IPS DF 6.9 (cell line): ENCODE measurements around the gene TCF7L1.

Source experiments
- DNase-seq: peaks from one replicate; pipeline ENCODE4 v3.0.0-alpha.2; 2013; ENCODE audit warnings: low read depth, low spot score
- H3K27ac ChIP-seq: one replicate; pipeline ENCODE4 v1.5.1; 2013; ENCODE audit warnings: low read length, control low read depth
- H3K27me3 ChIP-seq: 2 replicates; pipeline ENCODE4 v1.6.1; 2013; ENCODE audit warnings: mild to moderate bottlenecking, low read length; ENCODE audit not compliant: control insufficient read depth, insufficient read depth
- H3K36me3 ChIP-seq: 2 replicates; pipeline ENCODE4 v1.6.1; 2013; ENCODE audit warnings: low read length; ENCODE audit not compliant: control insufficient read depth, insufficient read depth
- H3K4me1 ChIP-seq: 2 replicates; pipeline ENCODE4 v1.6.1; 2013; ENCODE audit warnings: low read length; ENCODE audit not compliant: control insufficient read depth, insufficient read depth
- H3K4me3 ChIP-seq: 2 replicates; pipeline ENCODE4 v1.5.1; 2013; ENCODE audit warnings: mild to moderate bottlenecking, low read length
- H3K9me3 ChIP-seq: 2 replicates; pipeline ENCODE4 v1.6.1; 2013; ENCODE audit warnings: low read length, inconsistent platforms; ENCODE audit not compliant: control insufficient read depth, insufficient read depth
- WGBS: extraction: QIAGEN DNeasy Blood & Tissue Kit; methylation state at CpG from one replicate; pipeline ENCODE4 v1.1.7; 2013; ENCODE audit warnings: mixed read lengths, missing lambda C conversion rate; ENCODE audit not compliant: insufficient read length, insufficient coverage; 5-methylcytosine and 5-hydroxymethylcytosine counted together

Gene TCF7L1

GRCh38 chr2:85344356-85344954 lies 211.3 kb downstream of the TCF7L1 start:
- no peaks in the 10 kb centered on the region for H3K9me3 ChIP-seq
- H3K27ac ChIP-seq: no peak overlapping the region
- H3K27me3 ChIP-seq: no peaks in the 10 kb centered on the region
- no peak overlapping the region for H3K4me3 ChIP-seq
- DNase-seq: no peak
- WGBS: no CpG with 5 or more reads among the region's 14 CpGs
- no peaks in the 10 kb centered on the region for H3K36me3 ChIP-seq
- H3K4me1 ChIP-seq: no peaks in the 10 kb centered on the region; the same call in 1 of the 2 replicates

- Histone ChIP-seq H3K27ac (no peak overlapping the region), H3K27me3 (no peaks in the 10 kb centered on the region), H3K4me3 (no peak overlapping the region), H3K36me3 (peaks cover 3% of the 10 kb centered on the region; the same call in 1 of the 2 replicates), H3K9me3 (no peaks in the 10 kb centered on the region), H3K4me1 (no peaks in the 10 kb centered on the region)
- no peak for DNase-seq
- WGBS: no CpG with 5 or more reads among the region's 3 CpGs
Observed at GRCh38 chr2:85347599-85347998, 214.4 kb downstream of the TCF7L1 start.

- DNase-seq: no peak
- Histone ChIP-seq H3K4me1 (0 out of 2 replicates have a peak, but pooled peaks cover 3% of the 10 kb centered on the region), H3K27ac (no peak overlapping the region), H3K9me3 (no peaks in the 10 kb centered on the region), H3K4me3 (peak overlapping the region; percentile 54; the same call in 1 of the 2 replicates), H3K36me3 (peaks cover 3% of the 10 kb centered on the region; the same call in 1 of the 2 replicates), H3K27me3 (no peaks in the 10 kb centered on the region)
- WGBS: no CpG with 5 or more reads among the region's 16 CpGs
Observed at GRCh38 chr2:85353876-85354285, 220.7 kb downstream of the TCF7L1 start.

GRCh38 chr2:85354286-85355072 lies 221.3 kb downstream of the TCF7L1 start, which contains the start of the genes ELMOD3 and RETSAT:
Gene ELMOD3, plus strand, starts transcription at chr2:85354769. Its CDS starts 2,430 bp downstream, at chr2:85357199.
Gene RETSAT, minus strand, starts transcription at chr2:85354528. Its CDS starts 21 bp downstream, at chr2:85354507.
- no peak within 1 kb of the TSS for H3K27ac ChIP-seq
- peak within 1 kb of the TSS; percentile 78; the same call in 1 of the 2 replicates for H3K4me3 ChIP-seq
- DNase-seq: peak; percentile 99
- 0 out of 2 replicates have a peak, but pooled peaks cover 3% of the 10 kb centered on the region for H3K4me1 ChIP-seq
- no peaks in the 10 kb centered on the region for H3K9me3 ChIP-seq
- H3K36me3 ChIP-seq: peaks cover 3% of the 10 kb centered on the region; the same call in 1 of the 2 replicates
- no CpG with 5 or more reads among the region's 42 CpGs for WGBS
- H3K27me3 ChIP-seq: no peaks in the 10 kb centered on the region

GRCh38 chr2:85355073-85355410 lies 221.8 kb downstream of the TCF7L1 start:
- Histone ChIP-seq H3K9me3 (no peaks in the 10 kb centered on the region), H3K4me1 (0 out of 2 replicates have a peak, but pooled peaks cover 3% of the 10 kb centered on the region), H3K36me3 (no peaks in the 10 kb centered on the region), H3K4me3 (peak overlapping the region; percentile 78; the same call in 1 of the 2 replicates), H3K27me3 (no peaks in the 10 kb centered on the region), H3K27ac (no peak overlapping the region)
- DNase-seq: no peak
- WGBS: no CpG with 5 or more reads among the region's 10 CpGs

GRCh38 chr2:85355521-85355920 lies 222.3 kb downstream of the TCF7L1 start:
- 0 out of 2 replicates have a peak, but pooled peaks cover 3% of the 10 kb centered on the region for H3K4me1 ChIP-seq
- no CpG with 5 or more reads among the region's 3 CpGs for WGBS
- H3K4me3 ChIP-seq: no peak overlapping the region
- no peaks in the 10 kb centered on the region for H3K27me3 ChIP-seq
- H3K27ac ChIP-seq: no peak overlapping the region
- no peaks in the 10 kb centered on the region for H3K36me3 ChIP-seq
- no peak for DNase-seq
- H3K9me3 ChIP-seq: no peaks in the 10 kb centered on the region

GRCh38 chr2:85356186-85356585 lies 223.0 kb downstream of the TCF7L1 start:
- H3K27me3 ChIP-seq: no peaks in the 10 kb centered on the region
- no peak for DNase-seq
- no peaks in the 10 kb centered on the region for H3K9me3 ChIP-seq
- H3K27ac ChIP-seq: no peak overlapping the region
- H3K4me1 ChIP-seq: 0 out of 2 replicates have a peak, but pooled peaks cover 3% of the 10 kb centered on the region
- WGBS: no CpG with 5 or more reads among the region's 2 CpGs
- H3K36me3 ChIP-seq: no peaks in the 10 kb centered on the region
- H3K4me3 ChIP-seq: no peak overlapping the region

- no peaks in the 10 kb centered on the region for H3K36me3 ChIP-seq
- H3K9me3 ChIP-seq: no peaks in the 10 kb centered on the region
- DNase-seq: no peak
- H3K27me3 ChIP-seq: no peaks in the 10 kb centered on the region
- no CpG with 5 or more reads among the region's 3 CpGs for WGBS
- H3K4me1 ChIP-seq: 0 out of 2 replicates have a peak, but pooled peaks cover 3% of the 10 kb centered on the region
- no peak overlapping the region for H3K27ac ChIP-seq
- no peak overlapping the region for H3K4me3 ChIP-seq
Observed at GRCh38 chr2:85357736-85358135, 224.5 kb downstream of the TCF7L1 start.
